ENCODE measurements around the gene LRRC8B.

- TF ChIP-seq ISL1 (CRISPR knock-in tag; IDR thresholded peaks at IDR 0.05) (no peak), POU6F1 (CRISPR knock-in tag; IDR thresholded peaks at IDR 0.05; ENCODE audit: borderline replicate concordance, low read depth) (no peak), BACH2 (CRISPR knock-in tag; IDR thresholded peaks at IDR 0.05; ENCODE audit: borderline replicate concordance) (no peak), OSR1 (CRISPR knock-in tag; IDR thresholded peaks at IDR 0.05) (no peak), ESRRG (CRISPR knock-in tag; IDR thresholded peaks at IDR 0.05) (no peak), ZFP30 (CRISPR knock-in tag; IDR thresholded peaks at IDR 0.05) (no peak), ZC3H10 (CRISPR knock-in tag; IDR thresholded peaks at IDR 0.05) (no peak)
Observed at GRCh38 chr1:89613928-89614327, 89.3 kb downstream of the LRRC8B start.

Measured in SK-N-SH treated with all-trans-retinoic acid at 6 μM for 48 hours (cell line).